Kidney (tissue), 14 donors: ENCODE measurements around the gene NEK11. TPM values are rescaled to one million over a fixed set of nuclear protein-coding genes. Genes with fewer than 3 reads are reported as not detected.
"Not testable (repeated sequence)": the region's sequence is repeated elsewhere in the genome, so short reads cannot be mapped to it uniquely, and the experiment has no call there.

ENCODE experiments used
- DNase-seq, 5 donors: peaks; one replicate each; pipeline ENCODE4 v3.0.0-alpha.2; 2013 to 2020
- FAIRE-seq: peaks from 2 replicates; lab custom pipeline; 2012; peaks lifted over from hg19 to GRCh38; lab: Jason Lieb, UNC
- H3K27ac ChIP-seq, 2 donors: one replicate each; pipeline ENCODE4 v1.7.0; 2013; ENCODE audit warnings: low read depth in 2 of 2, low read length in 2 of 2, inconsistent platforms in 1 of 2
- H3K27me3 ChIP-seq: one replicate; pipeline ENCODE4 v1.7.1; 2013; ENCODE audit warnings: low read length, inconsistent platforms; ENCODE audit not compliant: control insufficient read depth, insufficient read depth
- H3K36me3 ChIP-seq, 3 donors: one replicate each; pipeline versions ENCODE4 v1.7.0 to v1.7.1; 2013; ENCODE audit warnings: low read length in 3 of 3, control low read depth in 1 of 3, inconsistent platforms in 1 of 3; ENCODE audit not compliant: insufficient read depth in 3 of 3, control insufficient read depth in 2 of 3
- H3K4me1 ChIP-seq, 3 donors: one replicate each; pipeline versions ENCODE4 v1.7.0 to v1.7.1; 2013; ENCODE audit warnings: low read length in 3 of 3, inconsistent platforms in 1 of 3, low read depth in 1 of 3; ENCODE audit not compliant: control insufficient read depth in 2 of 3, insufficient read depth in 2 of 3
- H3K4me3 ChIP-seq, 3 donors: one replicate each; pipeline versions ENCODE4 v1.7.0 to v1.8.1; 2013; ENCODE audit warnings: low read length in 3 of 3, control low read depth in 1 of 3, inconsistent platforms in 1 of 3
- H3K9ac ChIP-seq, 3 donors: one replicate each; pipeline versions ENCODE4 v1.7.0 to v1.7.1; 2013; ENCODE audit warnings: low read length in 3 of 3, control low read depth in 1 of 3, inconsistent platforms in 1 of 3
- H3K9me3 ChIP-seq, 3 donors: one replicate each; pipeline versions ENCODE4 v1.7.0 to v1.7.1; 2013; ENCODE audit warnings: low read length in 3 of 3, control low read depth in 1 of 3, inconsistent platforms in 1 of 3; ENCODE audit not compliant: control insufficient read depth in 2 of 3, insufficient read depth in 1 of 3
- intact Hi-C: fragments of 100-400 bp; cut with DNase I; formaldehyde crosslinking; loops from one replicate; pipeline ENCODE4 v1.11.1; 2022
- polyA plus RNA-seq: library from polyadenylated mRNA; stranded (reverse); fragments of 350-450 nt; fragmentation: Illumina TruSeq; extraction: RNeasy Lipid Tissue Mini Kit (QIAGEN cat#74804); gene quantifications from one replicate; pipeline ENCODE4 v1.2.3, GENCODE V29; 2014; ENCODE audit warnings: low read depth, low replicate concordance; ENCODE audit not compliant: insufficient read depth
- total RNA-seq: library from RNA; stranded (reverse); fragmentation: NEBNext Ultra II Directional; extraction: Animal tissue kit (Norgen Biotek cat#: 25700); gene quantifications from one replicate; pipeline ENCODE4 v1.2.1, GENCODE V29; 2021
- TF ChIP-seq, protein P1 (sequence below): IDR thresholded peaks from 3 replicates; pipeline ENCODE4 v1.5.1; 2012; ENCODE audit warnings: mild to moderate bottlenecking, moderate library complexity, borderline replicate concordance; ENCODE audit not compliant: insufficient read depth; ENCODE audit errors: extremely low read depth
- donor health status: control.
- donor health status: control.
- donor health status: control.
- donor health status: control.
- donor health status: control.
- donor health status: DM: yes; HTN: yes; CAD: no.
- donor health status: Normal renal cell carcinoma (clear cell type).

NEK11 gene
- total and polyA plus RNA-seq, 2 donors from 2014 or later = 7.9 to 13.2 TPM

DNA sequence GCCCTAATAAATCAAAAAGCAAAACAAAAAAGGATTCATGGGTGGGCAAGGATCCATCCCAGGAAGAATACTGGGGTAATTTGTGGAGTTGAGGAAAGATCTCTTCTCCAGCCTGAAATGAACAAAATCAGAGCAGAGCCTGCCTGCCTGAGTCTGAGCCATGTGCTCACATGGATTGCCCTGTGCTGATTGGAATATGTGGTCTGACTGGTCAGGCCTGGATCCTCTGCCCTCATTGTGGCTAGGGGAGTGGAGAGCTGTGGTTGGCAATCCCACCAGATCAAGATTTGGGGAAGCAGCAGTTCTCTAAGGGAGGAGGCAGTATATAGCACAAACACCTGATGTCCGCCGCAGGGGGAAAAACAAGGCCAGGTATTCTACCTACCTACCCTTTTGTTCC lies 348.1 kb downstream of the NEK11 start:
- intact Hi-C loops = no loop called here
- no peaks in the 10 kb centered on the region for H3K9me3 ChIP-seq
- H3K36me3 ChIP-seq = peaks cover 0 to 13% (median 6%) of the 10 kb centered on the region in 3 donors
- H3K27ac ChIP-seq = no peak overlapping the region
- no peaks in the 10 kb centered on the region for H3K27me3 ChIP-seq
- H3K4me1 ChIP-seq = peaks cover 0 to 3% (median 2%) of the 10 kb centered on the region in 3 donors
- no peak overlapping the region for H3K4me3 ChIP-seq
- H3K9ac ChIP-seq = no peak overlapping the region
- no peak for FAIRE-seq
- DNase-seq = no peak
- TF ChIP-seq, protein P1, sequence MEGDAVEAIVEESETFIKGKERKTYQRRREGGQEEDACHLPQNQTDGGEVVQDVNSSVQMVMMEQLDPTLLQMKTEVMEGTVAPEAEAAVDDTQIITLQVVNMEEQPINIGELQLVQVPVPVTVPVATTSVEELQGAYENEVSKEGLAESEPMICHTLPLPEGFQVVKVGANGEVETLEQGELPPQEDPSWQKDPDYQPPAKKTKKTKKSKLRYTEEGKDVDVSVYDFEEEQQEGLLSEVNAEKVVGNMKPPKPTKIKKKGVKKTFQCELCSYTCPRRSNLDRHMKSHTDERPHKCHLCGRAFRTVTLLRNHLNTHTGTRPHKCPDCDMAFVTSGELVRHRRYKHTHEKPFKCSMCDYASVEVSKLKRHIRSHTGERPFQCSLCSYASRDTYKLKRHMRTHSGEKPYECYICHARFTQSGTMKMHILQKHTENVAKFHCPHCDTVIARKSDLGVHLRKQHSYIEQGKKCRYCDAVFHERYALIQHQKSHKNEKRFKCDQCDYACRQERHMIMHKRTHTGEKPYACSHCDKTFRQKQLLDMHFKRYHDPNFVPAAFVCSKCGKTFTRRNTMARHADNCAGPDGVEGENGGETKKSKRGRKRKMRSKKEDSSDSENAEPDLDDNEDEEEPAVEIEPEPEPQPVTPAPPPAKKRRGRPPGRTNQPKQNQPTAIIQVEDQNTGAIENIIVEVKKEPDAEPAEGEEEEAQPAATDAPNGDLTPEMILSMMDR = no peak

GRCh38 chr3:131380821-131381444 lies 354.3 kb downstream of the NEK11 start:
- H3K4me1 ChIP-seq = peaks cover 0 to 19% (median 15%) of the 10 kb centered on the region in 3 donors
- peak overlapping the region; percentile 87 to 93 (median 90) for H3K4me3 ChIP-seq
- peaks cover 6 to 12% (median 7%) of the 10 kb centered on the region in 3 donors for H3K36me3 ChIP-seq
- H3K9me3 ChIP-seq, FAIRE-seq, intact Hi-C loops, H3K27me3 ChIP-seq: not testable (repeated sequence)
- peak overlapping the region; percentile 78 to 93 (median 92) for H3K9ac ChIP-seq
- H3K27ac ChIP-seq = peak overlapping the region; percentile 80 to 83
- peak in 1 of 5 donors; percentile 14 for DNase-seq

DNA sequence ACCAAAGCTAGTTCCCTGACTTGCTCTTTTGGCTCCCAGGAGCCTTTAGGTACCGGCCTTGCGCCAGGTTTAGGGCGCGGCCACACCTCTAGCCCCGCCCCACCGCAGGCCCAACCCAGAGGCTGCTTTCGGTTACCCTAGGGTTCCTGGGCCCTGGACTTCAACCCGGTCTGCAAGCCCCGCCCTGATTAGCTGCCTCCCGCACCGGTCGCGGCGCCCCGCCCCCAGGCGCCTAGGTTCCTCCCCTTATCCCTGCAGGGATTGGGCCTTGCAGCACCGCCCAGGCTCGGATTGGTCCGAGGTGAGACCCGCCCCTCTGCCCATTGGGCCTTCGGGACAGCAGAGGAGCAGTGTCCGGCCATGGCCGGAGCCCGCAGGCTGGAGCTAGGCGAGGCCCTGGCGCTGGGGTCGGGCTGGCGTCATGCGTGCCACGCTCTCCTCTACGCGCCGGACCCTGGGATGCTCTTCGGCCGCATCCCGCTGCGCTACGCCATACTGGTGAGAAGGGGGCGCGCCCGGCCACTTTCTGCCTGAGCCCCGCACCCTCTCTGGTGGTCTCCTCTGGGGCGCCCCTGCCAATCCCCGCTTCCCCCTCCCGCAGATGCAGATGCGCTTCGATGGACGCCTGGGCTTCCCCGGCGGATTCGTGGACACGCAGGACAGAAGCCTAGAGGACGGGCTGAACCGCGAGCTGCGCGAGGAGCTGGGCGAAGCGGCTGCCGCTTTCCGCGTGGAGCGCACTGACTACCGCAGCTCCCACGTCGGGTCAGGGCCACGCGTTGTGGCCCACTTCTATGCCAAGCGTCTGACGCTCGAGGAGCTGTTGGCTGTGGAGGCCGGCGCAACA lies 355.0 kb downstream of the NEK11 start, which contains the start of gene NUDT16:
NUDT16 (plus strand) TSS at position 330 of the 847 bp plus-strand sequence; CDS start at position 361, 31 bp downstream.
- H3K27ac ChIP-seq = peak within 1 kb of the TSS; percentile 91 to 93
- H3K9ac ChIP-seq = peak within 1 kb of the TSS; percentile 78 to 93 (median 92)
- TF ChIP-seq, protein P1 = no peak
- DNase-seq = peak; percentile 99 to 100 (median 99)
- no peaks in the 10 kb centered on the region for H3K27me3 ChIP-seq
- peaks cover 0 to 23% (median 20%) of the 10 kb centered on the region in 3 donors for H3K4me1 ChIP-seq
- H3K4me3 ChIP-seq = peak within 1 kb of the TSS; percentile 90 to 93 (median 90)
- FAIRE-seq = peak; percentile 98
- H3K36me3 ChIP-seq = peaks cover 6 to 12% (median 7%) of the 10 kb centered on the region in 3 donors
- H3K9me3 ChIP-seq = no peaks in the 10 kb centered on the region
- intact Hi-C loops = no loop called here
